Measurements from ENCODE around the gene RET.

The RET gene

GRCh38 chr10:43076311-43076875 is 476 bp upstream of the RET start:
- in situ Hi-C loops (cut with MboI; ENCODE audit: low sequenced_read_pairs): no loop called here

GRCh38 chr10:43077421-43078171 is 727 bp downstream of the RET start:
- in situ Hi-C loops (cut with MboI; ENCODE audit: low sequenced_read_pairs): no loop called here

GRCh38 chr10:43078175-43078985 is 1.5 kb downstream of the RET start:
- in situ Hi-C loops (cut with MboI; ENCODE audit: low sequenced_read_pairs): no loop called here

- in situ Hi-C loops (cut with MboI; ENCODE audit: low sequenced_read_pairs): no loop called here
Measured at GRCh38 chr10:43078986-43079273, 2.1 kb downstream of the RET start.

- in situ Hi-C loops (cut with MboI; ENCODE audit: low sequenced_read_pairs): no loop called here
Measured at GRCh38 chr10:43079856-43080255, 3.0 kb downstream of the RET start.

GRCh38 chr10:43082087-43082486 is 5.2 kb downstream of the RET start:
- in situ Hi-C loops (cut with MboI; ENCODE audit: low sequenced_read_pairs): no loop called here

- in situ Hi-C loops (cut with MboI; ENCODE audit: low sequenced_read_pairs): no loop called here
Measured at GRCh38 chr10:43082746-43083145, 5.9 kb downstream of the RET start.

GRCh38 chr10:43083764-43084163 is 6.9 kb downstream of the RET start:
- in situ Hi-C loops (cut with MboI; ENCODE audit: low sequenced_read_pairs): no loop called here

GRCh38 chr10:43084812-43085211 is 7.9 kb downstream of the RET start:
- in situ Hi-C loops (cut with MboI; ENCODE audit: low sequenced_read_pairs): no loop called here

- in situ Hi-C loops (cut with MboI; ENCODE audit: low sequenced_read_pairs): no loop called here
Measured at GRCh38 chr10:43086321-43086942, 9.6 kb downstream of the RET start.

- in situ Hi-C loops (cut with MboI; ENCODE audit: low sequenced_read_pairs): no loop called here
Measured at GRCh38 chr10:43089519-43089918, 12.7 kb downstream of the RET start.

GRCh38 chr10:43090188-43090587 is 13.3 kb downstream of the RET start:
- in situ Hi-C loops (cut with MboI; ENCODE audit: low sequenced_read_pairs): loop anchor here (10.0 kb wide), 1 partner anchor 215 kb away; no protein-coding TSS in a partner anchor

GRCh38 chr10:43090664-43091063 is 13.8 kb downstream of the RET start:
- in situ Hi-C loops (cut with MboI; ENCODE audit: low sequenced_read_pairs): loop anchor here (10.0 kb wide), 1 partner anchor 216 kb away; no protein-coding TSS in a partner anchor

- in situ Hi-C loops (cut with MboI; ENCODE audit: low sequenced_read_pairs): loop anchor here (10.0 kb wide), 1 partner anchor 217 kb away; no protein-coding TSS in a partner anchor
Measured at GRCh38 chr10:43091846-43092245, 15.0 kb downstream of the RET start.

GRCh38 chr10:43093423-43094076 is 16.7 kb downstream of the RET start:
- in situ Hi-C loops (cut with MboI; ENCODE audit: low sequenced_read_pairs): loop anchor here (10.0 kb wide), 1 partner anchor 219 kb away; no protein-coding TSS in a partner anchor

GRCh38 chr10:43094085-43094484 is 17.2 kb downstream of the RET start:
- in situ Hi-C loops (cut with MboI; ENCODE audit: low sequenced_read_pairs): loop anchor here (10.0 kb wide), 1 partner anchor 219 kb away; no protein-coding TSS in a partner anchor

- in situ Hi-C loops (cut with MboI; ENCODE audit: low sequenced_read_pairs): loop anchor here (10.0 kb wide), 1 partner anchor 225 kb away; no protein-coding TSS in a partner anchor
Measured at GRCh38 chr10:43099339-43099738, 22.5 kb downstream of the RET start.

GRCh38 chr10:43099928-43100327 is 23.1 kb downstream of the RET start:
- in situ Hi-C loops (cut with MboI; ENCODE audit: low sequenced_read_pairs): loop anchor here (10.0 to 25.0 kb wide), 2 partner anchors 225 to 463 kb away; partner anchors contain the start of gene ZNF33B

GRCh38 chr10:43100366-43100765 is 23.5 kb downstream of the RET start:
- in situ Hi-C loops (cut with MboI; ENCODE audit: low sequenced_read_pairs): loop anchor here (25.0 kb wide), 1 partner anchor 463 kb away; the partner anchor contains the start of gene ZNF33B

GRCh38 chr10:43102063-43102828 is 25.4 kb downstream of the RET start:
- in situ Hi-C loops (cut with MboI; ENCODE audit: low sequenced_read_pairs): loop anchor here (25.0 kb wide), 1 partner anchor 465 kb away; the partner anchor contains the start of gene ZNF33B

Measured in HL-60/S4 treated with phorbol 12-myristate 13-acetate at 8.2 ng/mL for 4 days and 3 days (cell line).